Fibroblast of lung (primary cell): ENCODE measurements around the gene AKAP12.

Source experiments
- EZH2 ChIP-seq: IDR thresholded peaks from 2 replicates; pipeline ENCODE4 v1.5.1; 2012; ENCODE audit warnings: low read length, control low read depth, mild to moderate bottlenecking; ENCODE audit errors: missing control alignments
- TF ChIP-seq, protein P1 (sequence below), 2 donors: IDR thresholded peaks in 1 of 2; conservative IDR thresholded peaks in 1 of 2; 1 replicate in 1 of 2; 2 replicates in 1 of 2; pipeline ENCODE4 v1.5.1; 2011 to 2012; ENCODE audit warnings: low read length in 2 of 2, control low read depth in 1 of 2, inconsistent platforms in 1 of 2, low read depth in 1 of 2, mild to moderate bottlenecking in 1 of 2

DNA sequence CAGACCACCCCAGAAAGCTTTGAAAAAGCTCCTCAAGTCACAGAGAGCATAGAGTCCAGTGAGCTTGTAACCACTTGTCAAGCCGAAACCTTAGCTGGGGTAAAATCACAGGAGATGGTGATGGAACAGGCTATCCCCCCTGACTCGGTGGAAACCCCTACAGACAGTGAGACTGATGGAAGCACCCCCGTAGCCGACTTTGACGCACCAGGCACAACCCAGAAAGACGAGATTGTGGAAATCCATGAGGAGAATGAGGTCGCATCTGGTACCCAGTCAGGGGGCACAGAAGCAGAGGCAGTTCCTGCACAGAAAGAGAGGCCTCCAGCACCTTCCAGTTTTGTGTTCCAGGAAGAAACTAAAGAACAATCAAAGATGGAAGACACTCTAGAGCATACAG, 112.0 kb downstream of the AKAP12 start:
- TF ChIP-seq, protein P1, sequence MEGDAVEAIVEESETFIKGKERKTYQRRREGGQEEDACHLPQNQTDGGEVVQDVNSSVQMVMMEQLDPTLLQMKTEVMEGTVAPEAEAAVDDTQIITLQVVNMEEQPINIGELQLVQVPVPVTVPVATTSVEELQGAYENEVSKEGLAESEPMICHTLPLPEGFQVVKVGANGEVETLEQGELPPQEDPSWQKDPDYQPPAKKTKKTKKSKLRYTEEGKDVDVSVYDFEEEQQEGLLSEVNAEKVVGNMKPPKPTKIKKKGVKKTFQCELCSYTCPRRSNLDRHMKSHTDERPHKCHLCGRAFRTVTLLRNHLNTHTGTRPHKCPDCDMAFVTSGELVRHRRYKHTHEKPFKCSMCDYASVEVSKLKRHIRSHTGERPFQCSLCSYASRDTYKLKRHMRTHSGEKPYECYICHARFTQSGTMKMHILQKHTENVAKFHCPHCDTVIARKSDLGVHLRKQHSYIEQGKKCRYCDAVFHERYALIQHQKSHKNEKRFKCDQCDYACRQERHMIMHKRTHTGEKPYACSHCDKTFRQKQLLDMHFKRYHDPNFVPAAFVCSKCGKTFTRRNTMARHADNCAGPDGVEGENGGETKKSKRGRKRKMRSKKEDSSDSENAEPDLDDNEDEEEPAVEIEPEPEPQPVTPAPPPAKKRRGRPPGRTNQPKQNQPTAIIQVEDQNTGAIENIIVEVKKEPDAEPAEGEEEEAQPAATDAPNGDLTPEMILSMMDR (conservative IDR thresholded peaks at IDR 0.05 in 1 of 2, IDR thresholded peaks at IDR 0.05 in 1 of 2; ENCODE audit: low read depth in 1 of 2, low read length in 2 of 2), result no peak
- TF ChIP-seq EZH2, result no peak
